HepG2 (cell line): ENCODE measurements around the gene RBM28. TPM values are rescaled to one million over a fixed set of nuclear protein-coding genes. Genes with fewer than 3 reads are reported as not detected.

Experiments
- ATAC-seq: fragments of 200-7000 bp; cut with Tn5 transposase; 3 replicates; pipeline ENCODE4 v1.9.1; 2020; ENCODE audit warnings: mild to moderate bottlenecking, moderate library complexity
- BruUV-seq: library from RNA; stranded (reverse); fragments of 400-500 nt; replicated peaks from 2 replicates; lab custom pipeline; 2021; lab: Mats Ljungman, UMichigan
- CTCF ChIA-PET: fragments of 300-600 bp; formaldehyde crosslinking; extraction: SDS; loops from one replicate; lab custom pipeline; 2021; ENCODE audit warnings: low total read pairs, inconsistent platforms, low intra/inter-chr PET ratio; lab: Yijun Ruan, JAX
- POLR2A ChIA-PET: fragments of 350-600 bp; sonication (Branson Sonifier 250); formaldehyde crosslinking; loops from one replicate; lab custom pipeline; 2020; ENCODE audit warnings: antibody characterized with exemption, inconsistent platforms; lab: Yijun Ruan, JAX
- DNase-seq: peaks from one replicate; pipeline ENCODE4 v3.0.0-alpha.2; 2015; ENCODE audit warnings: low spot score
- FAIRE-seq: peaks from 3 replicates; lab custom pipeline; 2011; peaks lifted over from hg19 to GRCh38; lab: Jason Lieb, UNC
- H2AFZ ChIP-seq: one replicate; pipeline ENCODE4 v1.6.1; 2011; ENCODE audit warnings: low read length, inconsistent platforms
- H3K27ac ChIP-seq: fragments of 300-600 bp; 3 replicates; pipeline ENCODE4 v1.8.0; 2011; ENCODE audit warnings: mixed run types, mild to moderate bottlenecking, mixed read lengths, low read length, inconsistent platforms; ENCODE audit not compliant: insufficient read depth; ENCODE audit errors: extremely low read length
- H3K27me3 ChIP-seq, 2 experiments: fragments of 200-600 bp in 1 of 2; 2 replicates in 1 of 2; 3 replicates in 1 of 2; pipeline versions ENCODE4 v1.6.0 to v1.8.0; 2011; ENCODE audit warnings: low read length in 2 of 2, mild to moderate bottlenecking in 2 of 2, moderate library complexity in 2 of 2, inconsistent platforms in 1 of 2; ENCODE audit not compliant: insufficient read depth in 2 of 2, control insufficient read depth in 1 of 2
- H3K36me3 ChIP-seq, 2 experiments: fragments of 200-600 bp in 1 of 2; replicated peaks in 1 of 2; 2 replicates in 1 of 2; 3 replicates in 1 of 2; pipeline versions ENCODE4 v1.5.1 to v1.8.0; 2011; ENCODE audit warnings: low read length in 2 of 2, inconsistent platforms in 1 of 2; ENCODE audit not compliant: insufficient read depth in 2 of 2, control insufficient read depth in 1 of 2
- H3K4me1 ChIP-seq: 2 replicates; pipeline ENCODE4 v1.5.1; 2012; ENCODE audit warnings: low read length, inconsistent platforms; ENCODE audit not compliant: insufficient read depth
- H3K4me2 ChIP-seq: 2 replicates; pipeline ENCODE4 v1.6.0; 2011; ENCODE audit warnings: low read depth, low read length, inconsistent platforms
- H3K4me3 ChIP-seq, 3 experiments: fragments of 200-600 bp in 1 of 3; sonication (generic), shearing (Covaris generic) in 1 of 3; replicated peaks in 1 of 3; 2 replicates each; pipeline ENCODE4 v1.5.1; 2011 to 2016; ENCODE audit warnings: low read length in 3 of 3, inconsistent platforms in 2 of 3, low read depth in 2 of 3, mild to moderate bottlenecking in 2 of 3, control low read depth in 1 of 3, mixed read lengths in 1 of 3; ENCODE audit not compliant: insufficient read depth in 1 of 3
- H3K79me2 ChIP-seq: one replicate; pipeline ENCODE4 v1.6.1; 2011; ENCODE audit warnings: low read length, inconsistent platforms; ENCODE audit not compliant: insufficient read depth
- H3K9ac ChIP-seq: 2 replicates; pipeline ENCODE4 v1.6.0; 2011; ENCODE audit warnings: mild to moderate bottlenecking, low read depth, low read length, inconsistent platforms; ENCODE audit not compliant: insufficient read depth
- H3K9me3 ChIP-seq: 2 replicates; pipeline ENCODE4 v1.5.1; 2012; ENCODE audit warnings: mild to moderate bottlenecking, low read length
- H4K20me1 ChIP-seq: 2 replicates; pipeline ENCODE4 v1.6.0; 2011; ENCODE audit warnings: inconsistent platforms, mild to moderate bottlenecking, low read length, moderate library complexity; ENCODE audit not compliant: insufficient read depth
- BRCA1 ChIP-seq: sonication (generic); formaldehyde crosslinking; IDR thresholded peaks from 2 replicates; pipeline ENCODE4 v1.4.0; 2020; ENCODE audit warnings: missing genetic modification reagents
- DNMT1 ChIP-seq: sonication (generic); formaldehyde crosslinking; IDR thresholded peaks from 2 replicates; pipeline ENCODE4 v1.5.1; 2020; ENCODE audit warnings: mild to moderate bottlenecking, missing genetic modification reagents
- ELF3 ChIP-seq: IDR thresholded peaks from 2 replicates; pipeline ENCODE4 v1.6.1; 2016; ENCODE audit warnings: missing genetic modification reagents, missing compliant biosample characterization
- ELK4 ChIP-seq: sonication (generic); formaldehyde crosslinking; IDR thresholded peaks from 2 replicates; pipeline ENCODE4 v1.9.0; 2021; ENCODE audit warnings: missing genetic modification reagents, borderline replicate concordance
- IKZF4 ChIP-seq: sonication (generic); formaldehyde crosslinking; IDR thresholded peaks from 2 replicates; pipeline ENCODE4 v1.5.1; 2020; ENCODE audit warnings: borderline replicate concordance, mild to moderate bottlenecking, low read depth, missing genetic modification reagents; ENCODE audit errors: not compliant biosample characterization
- LCORL ChIP-seq, 2 experiments: fragments of 450-650 bp in 1 of 2; sonication (generic) in 1 of 2; formaldehyde crosslinking in 1 of 2; IDR thresholded peaks; 2 replicates each; pipeline versions ENCODE4 v1.5.0 to v1.6.1; 2017 to 2020; ENCODE audit warnings: antibody characterized with exemption in 1 of 2, missing genetic modification reagents in 1 of 2
- MAFG ChIP-seq: sonication (generic); formaldehyde crosslinking; IDR thresholded peaks from 2 replicates; pipeline ENCODE4 v1.5.1; 2020; ENCODE audit warnings: mild to moderate bottlenecking, missing genetic modification reagents
- MXD3 ChIP-seq: IDR thresholded peaks from 2 replicates; pipeline ENCODE4 v1.6.1; 2016; ENCODE audit warnings: mild to moderate bottlenecking, missing biosample characterization, missing genetic modification reagents
- NBN ChIP-seq: fragments of 450-650 bp; conservative IDR thresholded peaks from 2 replicates; pipeline ENCODE4 v1.6.1; 2017
- NCOA1 ChIP-seq: sonication (generic); formaldehyde crosslinking; IDR thresholded peaks from 2 replicates; pipeline ENCODE4 v1.9.0; 2021; ENCODE audit warnings: missing genetic modification reagents
- PAXIP1 ChIP-seq: sonication (generic); formaldehyde crosslinking; conservative IDR thresholded peaks from 2 replicates; pipeline ENCODE4 v1.4.0; 2020; ENCODE audit warnings: mild to moderate bottlenecking, missing genetic modification reagents, moderate library complexity
- REXO4 ChIP-seq: sonication (generic); formaldehyde crosslinking; IDR thresholded peaks from 2 replicates; pipeline ENCODE4 v1.8.0; 2022; ENCODE audit warnings: missing genetic modification reagents, mild to moderate bottlenecking, borderline replicate concordance
- ZNF256 ChIP-seq: sonication (generic); formaldehyde crosslinking; conservative IDR thresholded peaks from 2 replicates; pipeline ENCODE4 v1.4.0; 2020; ENCODE audit warnings: missing genetic modification reagents
- ZNF431 ChIP-seq: sonication (generic); formaldehyde crosslinking; IDR thresholded peaks from 2 replicates; pipeline ENCODE4 v1.9.0; 2022; ENCODE audit warnings: missing genetic modification reagents, low read depth, mild to moderate bottlenecking, borderline replicate concordance
- ZNF512 ChIP-seq: sonication (generic); formaldehyde crosslinking; IDR thresholded peaks from 2 replicates; pipeline ENCODE4 v1.4.0; 2020; ENCODE audit warnings: mild to moderate bottlenecking, missing genetic modification reagents
- ZNF543 ChIP-seq: sonication (generic); formaldehyde crosslinking; IDR thresholded peaks from 2 replicates; pipeline ENCODE4 v1.4.0; 2020; ENCODE audit warnings: mild to moderate bottlenecking, missing genetic modification reagents
- WGBS: methylation state at CpG from one replicate; pipeline ENCODE4 v1.1.6; 2017; ENCODE audit warnings: low lambda C conversion rate; 5-methylcytosine and 5-hydroxymethylcytosine counted together
- in situ Hi-C: cut with HindIII; loops from 2 replicates; pipeline ENCODE4 v1.10.0; 2017; ENCODE audit warnings: low pct_unique_long_range_greater_than_20kb; ENCODE audit not compliant: extremely low pct_ligation_motif_present
- intact Hi-C: fragments of 100-400 bp; cut with micrococcal nuclease; formaldehyde crosslinking; loops from one replicate; pipeline ENCODE4 v1.10.0; 2022; ENCODE audit not compliant: unreplicated experiment
- polyA plus RNA-seq, 8 experiments: library from polyadenylated mRNA; depleted of rRNA in 3 of 8; stranded (reverse) in 7 of 8; unstranded in 1 of 8; fragments of >200 nt; fragmentation: Illumina TruSeq in 4 of 8; extraction: Trizol in 4 of 8; gene quantifications; 2 replicates each; pipeline versions ENCODE4 v1.2.1 to v1.2.3, GENCODE V29; 2011 to 2016; ENCODE audit warnings: low read depth in 4 of 8, missing spikeins in 1 of 8, mixed read lengths in 1 of 8; ENCODE audit not compliant: insufficient read depth in 1 of 8
- total RNA-seq, 5 experiments: library from RNA; depleted of rRNA; stranded (reverse); fragments of >200 nt; fragmentation: Illumina TruSeq; extraction: Trizol; gene quantifications; 2 replicates each; pipeline ENCODE4 v1.2.3, GENCODE V29; 2016; ENCODE audit warnings: low read depth in 1 of 5

The RBM28 gene
- total and polyA plus RNA-seq, 2 of the 13 experiments (the other 11 are each of a cell fraction or from before 2014, with no cell fraction given) = 20.5 to 49.0 TPM

GRCh38 chr7:128385988-128386925 is 42.5 kb upstream of the RBM28 start (continued):
- TF ChIP-seq IKZF4 (CRISPR knock-in tag) = no peak
- TF ChIP-seq LCORL (IDR thresholded peaks at IDR 0.05) = no peak
- no peak for TF ChIP-seq LCORL (CRISPR knock-in tag; IDR thresholded peaks at IDR 0.05)
- no peak for TF ChIP-seq REXO4
- TF ChIP-seq MAFG = no peak
- no peak for TF ChIP-seq ELK4 (CRISPR knock-in tag)
- no peak for TF ChIP-seq NBN
- no peak for TF ChIP-seq NCOA1 (CRISPR knock-in tag)
- no peak for TF ChIP-seq ZNF543
- TF ChIP-seq DNMT1 (CRISPR knock-in tag) = no peak
- TF ChIP-seq, all 625 proteins: peak for 6

GRCh38 chr7:128384726-128385125 is 41.0 kb upstream of the RBM28 start:
- Histone ChIP-seq H3K27me3 (peaks cover 2 to 16% of the 10 kb centered on the region in 2 experiments; a peak in 3 of 5 replicates), H3K4me2 (no peak overlapping the region), H3K4me1 (peaks cover 21% of the 10 kb centered on the region; the same call in 1 of the 2 replicates), H3K9ac (no peak overlapping the region), H3K36me3 (no peaks in the 10 kb centered on the region), H2AFZ (no peak overlapping the region), H3K9me3 (no peaks in the 10 kb centered on the region), H3K79me2 (no peaks in the 10 kb centered on the region), H3K27ac (no peak overlapping the region), H3K4me3 (no peak overlapping the region), H4K20me1 (0 out of 2 replicates have a peak, but pooled peaks cover 2% of the 10 kb centered on the region)
- WGBS = 45% methylated on average over 6 of the region's 7 CpGs
- CTCF ChIA-PET = no interaction called here
- BruUV-seq = no TSS peak
- FAIRE-seq = no peak
- no peak for ATAC-seq
- no peak for DNase-seq
- POLR2A ChIA-PET = no interaction called here
- in situ Hi-C loops (loop anchor here (5.0 kb wide), 1 partner anchor 37 kb away; no protein-coding TSS in a partner anchor), intact Hi-C loops (no loop called here)
- TF ChIP-seq ELF3 (CRISPR knock-in tag) (no peak), ZNF512 (CRISPR knock-in tag) (no peak), ZNF431 (no peak), ZNF256 (CRISPR knock-in tag) (no peak), MXD3 (CRISPR knock-in tag) (no peak), PAXIP1 (no peak), BRCA1 (CRISPR knock-in tag) (no peak)
